ENCODE results near the gene RNF5.

The RNF5 gene

GRCh38 chr6:32152769-32153563 lies 25.2 kb upstream of the RNF5 start:
- H3K4me3 ChIP-seq (ENCODE audit: low read depth, low read length), result no peak overlapping the region
- no peak for TF ChIP-seq CTCF (IDR thresholded peaks at IDR 0.05; ENCODE audit: borderline replicate concordance, insufficient read depth, low read depth, low read length)

DNA sequence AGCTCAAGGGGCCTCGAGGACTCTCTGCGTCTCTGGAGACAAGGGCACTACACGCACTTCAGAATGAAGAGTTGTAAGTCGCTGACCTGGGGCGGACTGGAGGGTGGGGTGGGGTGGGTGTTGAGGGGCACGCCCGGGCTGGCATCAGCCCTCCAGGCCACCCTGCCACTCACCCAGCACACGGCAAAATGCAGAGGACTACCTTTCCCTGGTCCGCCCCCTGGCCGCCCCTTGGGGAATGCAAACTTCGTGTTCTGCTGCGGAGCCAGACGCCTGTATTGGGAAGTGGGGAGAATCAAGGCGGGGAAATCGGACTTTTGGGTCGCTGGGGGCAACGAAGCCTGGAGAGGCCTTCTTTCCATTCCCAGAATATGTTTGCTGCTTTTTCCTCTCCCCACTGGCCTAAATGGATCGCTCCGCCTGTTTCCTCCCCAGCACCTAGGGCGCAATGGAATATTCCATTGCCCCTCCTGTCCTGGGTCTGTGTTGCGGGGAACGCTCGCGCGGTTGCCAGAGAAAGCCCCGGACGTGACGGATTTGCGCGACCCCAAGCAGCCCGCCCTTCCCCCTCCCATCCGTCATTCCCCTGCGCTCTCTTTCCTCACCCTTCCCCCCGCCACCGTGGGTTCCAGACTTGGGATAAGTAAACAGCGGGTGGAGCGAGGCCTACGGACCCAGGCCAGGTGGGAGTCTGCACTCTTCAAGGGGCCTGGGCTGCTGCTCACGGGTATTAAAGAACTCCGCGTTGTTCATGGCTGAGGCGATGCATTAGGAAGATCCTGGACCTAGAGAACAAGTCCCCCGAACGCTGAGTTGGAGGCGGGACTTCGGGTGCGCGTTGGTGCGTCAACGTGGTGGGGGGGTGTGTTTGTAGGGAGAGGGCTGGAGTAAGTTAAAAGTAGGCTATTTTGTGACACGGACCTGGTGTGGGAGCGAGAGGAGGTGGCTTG lies 24.4 kb upstream of the RNF5 start, which contains the start of gene PPT2:
TSS of gene PPT2 (plus strand) at position 578 of the 950 bp plus-strand sequence. CDS start 454 bp downstream, outside the sequence.
- no peak for TF ChIP-seq CTCF (IDR thresholded peaks at IDR 0.05; ENCODE audit: borderline replicate concordance, insufficient read depth, low read depth, low read length)
- H3K4me3 ChIP-seq (ENCODE audit: low read depth, low read length), result peak within 1 kb of the TSS; percentile 51

DNA sequence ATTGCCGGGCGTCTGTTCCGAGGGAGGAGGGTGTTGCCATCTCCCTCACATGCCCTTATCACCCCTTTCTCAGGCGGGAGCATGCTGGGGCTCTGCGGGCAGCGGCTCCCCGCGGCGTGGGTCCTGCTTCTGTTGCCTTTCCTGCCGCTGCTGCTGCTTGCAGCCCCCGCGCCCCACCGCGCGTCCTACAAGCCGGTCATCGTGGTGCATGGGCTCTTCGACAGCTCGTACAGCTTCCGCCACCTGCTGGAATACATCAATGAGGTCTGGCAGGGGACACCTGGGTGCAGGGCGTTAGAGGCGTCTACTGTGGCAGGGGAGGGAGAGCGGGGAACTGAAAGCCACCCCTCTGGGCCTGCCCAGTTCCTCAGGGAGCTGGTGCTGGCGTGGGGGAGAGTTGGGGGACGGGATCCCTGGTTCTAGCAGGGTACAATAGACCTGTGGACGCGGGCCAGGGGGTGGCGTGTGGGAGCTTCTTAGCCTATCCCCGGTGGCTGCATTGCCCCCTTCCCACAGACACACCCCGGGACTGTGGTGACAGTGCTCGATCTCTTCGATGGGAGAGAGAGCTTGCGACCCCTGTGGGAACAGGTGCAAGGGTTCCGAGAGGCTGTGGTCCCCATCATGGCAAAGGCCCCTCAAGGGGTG lies 23.6 kb upstream of the RNF5 start:
- peak overlapping the region; percentile 51 for H3K4me3 ChIP-seq (ENCODE audit: low read depth, low read length)
- TF ChIP-seq CTCF (IDR thresholded peaks at IDR 0.05; ENCODE audit: borderline replicate concordance, insufficient read depth, low read depth, low read length), result peak; percentile 59; the same call in 1 of the 2 replicates

- H3K4me3 ChIP-seq (ENCODE audit: low read depth, low read length), result no peak overlapping the region
- no peak for TF ChIP-seq CTCF (IDR thresholded peaks at IDR 0.05; ENCODE audit: borderline replicate concordance, insufficient read depth, low read depth, low read length)
Observed at GRCh38 chr6:32156891-32157290, 21.3 kb upstream of the RNF5 start.

DNA sequence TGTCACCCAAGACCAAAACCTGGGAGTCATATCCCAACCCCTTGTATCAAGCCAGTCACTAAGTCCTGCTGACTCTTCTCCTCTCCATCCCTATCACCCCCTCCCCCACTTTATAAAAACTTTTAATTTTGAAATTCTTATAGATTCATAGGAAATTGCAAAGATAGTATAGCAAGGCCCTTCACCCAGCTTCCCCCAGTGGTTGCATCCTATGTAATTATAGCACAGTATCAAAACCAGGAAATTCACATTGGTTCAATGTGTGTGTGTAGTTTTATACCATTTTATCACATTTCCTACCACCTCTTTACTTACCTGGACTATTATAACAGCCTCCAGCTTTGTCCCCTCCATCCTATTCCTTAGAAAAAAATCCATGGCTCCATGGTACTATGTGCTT lies 20.2 kb upstream of the RNF5 start:
- H3K4me3 ChIP-seq (ENCODE audit: low read depth, low read length), result no peak overlapping the region
- TF ChIP-seq CTCF (IDR thresholded peaks at IDR 0.05; ENCODE audit: borderline replicate concordance, insufficient read depth, low read depth, low read length), result no peak

DNA sequence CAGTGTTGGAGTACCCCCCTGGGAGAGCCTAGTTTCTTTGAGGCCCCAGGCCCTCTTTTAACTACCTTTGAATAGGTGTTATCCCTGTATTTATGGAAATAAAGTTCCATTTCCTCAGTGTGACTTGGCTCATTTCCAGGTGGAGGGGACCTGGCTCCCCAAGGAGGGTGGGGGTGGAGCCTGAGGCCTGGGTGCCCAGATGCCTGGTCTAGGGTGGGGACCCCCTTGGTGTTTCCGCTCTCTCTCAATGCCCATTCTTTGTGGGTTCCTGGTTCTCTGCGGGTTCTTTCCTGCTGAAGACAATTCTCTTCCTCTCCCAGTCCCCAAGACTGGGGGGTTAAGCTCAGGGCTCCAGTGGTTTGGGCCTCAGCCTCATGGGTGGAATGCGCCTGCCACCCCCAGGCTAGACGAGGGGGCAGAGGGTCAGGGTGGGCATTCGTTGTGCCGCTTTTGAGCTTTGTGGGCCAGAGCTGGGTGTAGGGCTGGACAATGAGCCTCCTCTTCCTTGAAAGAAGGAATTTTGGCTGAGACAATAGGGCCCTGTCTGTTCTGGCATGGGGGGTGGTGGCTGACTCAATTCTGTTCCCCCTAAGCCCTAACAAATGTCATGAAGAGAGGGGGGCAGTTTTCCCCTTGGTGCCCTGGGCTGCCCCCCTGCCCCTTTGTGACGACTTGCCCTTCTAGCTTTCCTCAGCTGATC lies 14.5 kb upstream of the RNF5 start:
- H3K4me3 ChIP-seq (ENCODE audit: low read depth, low read length), result no peak overlapping the region
- no peak for TF ChIP-seq CTCF (IDR thresholded peaks at IDR 0.05; ENCODE audit: borderline replicate concordance, insufficient read depth, low read depth, low read length)
